ENCODE data around the gene ZCCHC24.

Gene ZCCHC24

GRCh38 chr10:79430936-79431335, 14.5 kb downstream of the ZCCHC24 start:
- no peak for DNase-seq

GRCh38 chr10:79430325-79430905, 15.0 kb downstream of the ZCCHC24 start:
- DNase-seq = no peak

- DNase-seq = no peak
Observed at GRCh38 chr10:79429751-79430150, 15.7 kb downstream of the ZCCHC24 start.

GRCh38 chr10:79427965-79428364, 17.5 kb downstream of the ZCCHC24 start:
- DNase-seq = no peak

- DNase-seq = no peak
Observed at GRCh38 chr10:79425074-79425532, 20.3 kb downstream of the ZCCHC24 start.

- no peak for DNase-seq
Observed at GRCh38 chr10:79424221-79425073, 21.0 kb downstream of the ZCCHC24 start.

- DNase-seq = no peak
Observed at GRCh38 chr10:79422178-79422892, 23.1 kb downstream of the ZCCHC24 start.

- no peak for DNase-seq
Observed at GRCh38 chr10:79420974-79421688, 24.3 kb downstream of the ZCCHC24 start.

- no peak for DNase-seq
Observed at GRCh38 chr10:79418886-79419595, 26.4 kb downstream of the ZCCHC24 start.

GRCh38 chr10:79418274-79418673, 27.1 kb downstream of the ZCCHC24 start:
- no peak for DNase-seq

- DNase-seq = no peak
Observed at GRCh38 chr10:79417731-79418130, 27.7 kb downstream of the ZCCHC24 start.

GRCh38 chr10:79417266-79417665, 28.2 kb downstream of the ZCCHC24 start:
- no peak for DNase-seq

GRCh38 chr10:79416578-79417255, 28.7 kb downstream of the ZCCHC24 start:
- DNase-seq = no peak

- DNase-seq = no peak
Observed at GRCh38 chr10:79415736-79416577, 29.5 kb downstream of the ZCCHC24 start.

- DNase-seq = no peak
Observed at GRCh38 chr10:79414714-79415113, 30.7 kb downstream of the ZCCHC24 start.

GRCh38 chr10:79413196-79413595, 32.2 kb downstream of the ZCCHC24 start:
- DNase-seq = no peak

- DNase-seq = no peak
Observed at GRCh38 chr10:79412516-79412915, 32.9 kb downstream of the ZCCHC24 start.

GRCh38 chr10:79411546-79412495, 33.6 kb downstream of the ZCCHC24 start:
- DNase-seq = no peak

GRCh38 chr10:79410315-79411094, 34.9 kb downstream of the ZCCHC24 start:
- no peak for DNase-seq

Data from cortex of kidney (tissue), 1 donor.